Left lung (tissue), 10 donors: ENCODE measurements around the gene RHBDL1. TPM values are rescaled to one million over a fixed set of nuclear protein-coding genes. Genes with fewer than 3 reads are reported as not detected.
"Not testable (repeated sequence)": the region's sequence is repeated elsewhere in the genome, so short reads cannot be mapped to it uniquely, and the experiment has no call there.

Experiments
- ATAC-seq: fragments of 200-7000 bp; cut with Tn5 transposase; one replicate; pipeline ENCODE4 v1.9.1; 2020; ENCODE audit warnings: moderate library complexity
- DNase-seq, 4 donors: peaks; one replicate each; pipeline ENCODE4 v3.0.0-alpha.2; 2013 to 2020
- H3K27ac ChIP-seq, 2 donors: fragments of 200-600 bp; sonication (generic) in 1 of 2; one replicate each; pipeline versions ENCODE4 v1.5.0 to v1.8.0; 2020 to 2021
- H3K27me3 ChIP-seq, 2 donors: fragments of 200-600 bp; sonication (generic) in 1 of 2; one replicate each; pipeline versions ENCODE4 v1.5.0 to v1.8.0; 2020 to 2021
- H3K36me3 ChIP-seq, 2 donors: fragments of 200-600 bp; sonication (generic) in 1 of 2; one replicate each; pipeline versions ENCODE4 v1.5.0 to v1.8.0; 2020 to 2021
- H3K4me1 ChIP-seq, 2 donors: fragments of 200-600 bp; one replicate each; pipeline ENCODE4 v1.8.0; 2021
- H3K4me3 ChIP-seq, 2 donors: fragments of 200-600 bp; sonication (generic) in 1 of 2; one replicate each; pipeline versions ENCODE4 v1.5.0 to v1.8.0; 2020 to 2021; ENCODE audit warnings: mild to moderate bottlenecking in 1 of 2
- H3K9me3 ChIP-seq, 2 donors: fragments of 200-600 bp; sonication (generic) in 1 of 2; one replicate each; pipeline versions ENCODE4 v1.5.0 to v1.8.0; 2020 to 2021
- intact Hi-C, 2 donors: fragments of 100-400 bp; cut with DNase I; formaldehyde crosslinking; loops; one replicate each; pipeline versions ENCODE4 v1.11.2 to v1.14.2; 2022
- polyA plus RNA-seq, 6 donors: library from polyadenylated mRNA; unstranded; fragments of 120-200 nt; gene quantifications; one replicate each; pipeline ENCODE4 v1.2.1, GENCODE V29; 2013; ENCODE audit not compliant: insufficient read length in 6 of 6
- total RNA-seq, 2 donors: library from RNA; stranded (reverse); fragmentation: NEBNext Ultra II Directional; extraction: Animal tissue kit (Norgen Biotek cat#: 25700); gene quantifications; one replicate each; pipeline ENCODE4 v1.2.1, GENCODE V29; 2021
- TF ChIP-seq, protein P1 (sequence below), 2 donors: fragments of 200-600 bp; sonication (generic) in 1 of 2; IDR thresholded peaks; one replicate each; pipeline versions ENCODE4 v1.5.0 to v1.8.0; 2021; ENCODE audit warnings: antibody characterized with exemption in 2 of 2
- donor health status: DM: no; HTN: yes; CAD: no.
- donor health status: DM: no; HTN: no; CAD: no.

The RHBDL1 gene
- total and polyA plus RNA-seq, 8 donors: 0.45 to 4.3 (median 0.81) TPM

DNA sequence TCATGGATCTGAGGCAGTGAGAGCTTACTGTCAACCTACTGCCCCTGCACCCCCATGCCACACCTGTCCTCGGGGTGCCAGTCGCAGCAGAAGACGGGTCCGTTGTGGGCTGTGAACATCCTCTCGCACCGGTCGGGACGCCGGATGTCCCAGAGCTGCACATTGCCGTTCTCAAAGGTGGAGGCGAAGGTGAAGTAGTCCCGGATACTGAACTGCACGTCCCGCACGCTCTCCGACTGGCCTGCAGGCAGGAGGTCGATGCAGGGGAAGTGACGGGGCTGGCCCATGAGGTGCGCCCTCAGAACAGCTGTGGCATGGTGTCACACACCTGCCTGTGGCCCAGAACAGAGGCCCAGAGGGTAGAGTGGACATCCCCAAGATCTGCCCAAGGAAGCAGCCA lies 12.0 kb downstream of the RHBDL1 start:
- no peak for DNase-seq
- no peak for ATAC-seq
- Histone ChIP-seq H3K9me3 (no peaks in the 10 kb centered on the region), H3K4me3 (no peak overlapping the region), H3K27ac (no peak overlapping the region), H3K4me1 (peaks cover 21 to 52% of the 10 kb centered on the region in 2 donors), H3K27me3 (peaks cover 6 to 16% of the 10 kb centered on the region in 2 donors), H3K36me3 (peaks cover 0 to 39% of the 10 kb centered on the region in 2 donors)
- TF ChIP-seq, protein P1, sequence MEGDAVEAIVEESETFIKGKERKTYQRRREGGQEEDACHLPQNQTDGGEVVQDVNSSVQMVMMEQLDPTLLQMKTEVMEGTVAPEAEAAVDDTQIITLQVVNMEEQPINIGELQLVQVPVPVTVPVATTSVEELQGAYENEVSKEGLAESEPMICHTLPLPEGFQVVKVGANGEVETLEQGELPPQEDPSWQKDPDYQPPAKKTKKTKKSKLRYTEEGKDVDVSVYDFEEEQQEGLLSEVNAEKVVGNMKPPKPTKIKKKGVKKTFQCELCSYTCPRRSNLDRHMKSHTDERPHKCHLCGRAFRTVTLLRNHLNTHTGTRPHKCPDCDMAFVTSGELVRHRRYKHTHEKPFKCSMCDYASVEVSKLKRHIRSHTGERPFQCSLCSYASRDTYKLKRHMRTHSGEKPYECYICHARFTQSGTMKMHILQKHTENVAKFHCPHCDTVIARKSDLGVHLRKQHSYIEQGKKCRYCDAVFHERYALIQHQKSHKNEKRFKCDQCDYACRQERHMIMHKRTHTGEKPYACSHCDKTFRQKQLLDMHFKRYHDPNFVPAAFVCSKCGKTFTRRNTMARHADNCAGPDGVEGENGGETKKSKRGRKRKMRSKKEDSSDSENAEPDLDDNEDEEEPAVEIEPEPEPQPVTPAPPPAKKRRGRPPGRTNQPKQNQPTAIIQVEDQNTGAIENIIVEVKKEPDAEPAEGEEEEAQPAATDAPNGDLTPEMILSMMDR (IDR thresholded peaks at IDR 0.05): no peak
- intact Hi-C loops: no loop called here

GRCh38 chr16:689175-689897 lies 13.9 kb downstream of the RHBDL1 start:
- peaks cover 14 to 43% of the 10 kb centered on the region in 2 donors for H3K4me1 ChIP-seq
- peak overlapping the region; percentile 69 to 90 for H3K27ac ChIP-seq
- H3K4me3 ChIP-seq: peak overlapping the region; percentile 88 to 99
- H3K36me3 ChIP-seq: peaks cover 0 to 29% of the 10 kb centered on the region in 2 donors
- peak in 1 of 4 donors; percentile 34 for DNase-seq
- H3K9me3 ChIP-seq: no peaks in the 10 kb centered on the region
- TF ChIP-seq, protein P1 (IDR thresholded peaks at IDR 0.05): no peak
- no peak for ATAC-seq
- H3K27me3 ChIP-seq: peaks cover 24 to 34% of the 10 kb centered on the region in 2 donors
- intact Hi-C loops: no loop called here

DNA sequence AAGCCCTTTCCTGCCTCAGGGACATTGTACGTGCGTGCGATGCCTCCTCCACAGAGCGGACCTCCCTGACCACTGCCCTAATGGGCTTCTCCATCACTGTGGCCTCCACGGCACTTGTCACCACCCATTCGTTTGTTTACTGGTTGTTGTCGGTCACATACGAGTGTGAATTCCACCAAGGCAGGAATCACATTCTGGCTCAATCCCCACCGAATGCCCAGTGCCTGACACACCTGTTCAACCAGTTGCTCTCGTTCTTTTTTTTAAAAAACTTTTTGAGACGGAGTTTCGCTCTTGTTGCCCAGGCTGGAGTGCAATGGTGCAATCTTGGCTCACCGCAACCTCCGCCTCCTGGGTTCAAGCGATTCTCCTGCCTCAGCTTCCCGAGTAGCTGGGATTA lies 15.8 kb downstream of the RHBDL1 start:
- Histone ChIP-seq H3K27me3 (peaks cover 42 to 53% of the 10 kb centered on the region in 2 donors), H3K36me3 (peaks cover 0 to 17% of the 10 kb centered on the region in 2 donors), H3K4me1 (peaks cover 20 to 44% of the 10 kb centered on the region in 2 donors)
- H3K27ac ChIP-seq, H3K9me3 ChIP-seq, H3K4me3 ChIP-seq, DNase-seq, ATAC-seq, intact Hi-C loops: not testable (repeated sequence)

- TF ChIP-seq, protein P1 (IDR thresholded peaks at IDR 0.05): no peak
- H3K9me3 ChIP-seq: no peaks in the 10 kb centered on the region
- DNase-seq (no peak), ATAC-seq (no peak)
- peaks cover 20 to 44% of the 10 kb centered on the region in 2 donors for H3K4me1 ChIP-seq
- peaks cover 44 to 66% of the 10 kb centered on the region in 2 donors for H3K27me3 ChIP-seq
- intact Hi-C loops: no loop called here
- no peak overlapping the region for H3K4me3 ChIP-seq
- no peak overlapping the region for H3K27ac ChIP-seq
- H3K36me3 ChIP-seq: peaks cover 0 to 4% of the 10 kb centered on the region in 2 donors
Observed at GRCh38 chr16:692356-693108, 17.1 kb downstream of the RHBDL1 start.

- H3K27me3 ChIP-seq: peaks cover 44 to 74% of the 10 kb centered on the region in 2 donors
- no peak for DNase-seq
Observed at GRCh38 chr16:693364-693763, 17.9 kb downstream of the RHBDL1 start.

More at GRCh38 chr16:693364-693763, 17.9 kb downstream of the RHBDL1 start:
- Histone ChIP-seq H3K27ac (no peak overlapping the region), H3K9me3 (no peaks in the 10 kb centered on the region), H3K4me3 (no peak overlapping the region), H3K36me3 (no peaks in the 10 kb centered on the region), H3K4me1 (peaks cover 20 to 42% of the 10 kb centered on the region in 2 donors)
- TF ChIP-seq, protein P1 (IDR thresholded peaks at IDR 0.05): no peak
- no peak for ATAC-seq
- intact Hi-C loops: no loop called here
